K562 (cell line): ENCODE data around the gene SAMD13. TPM values are rescaled to one million over a fixed set of nuclear protein-coding genes. Genes with fewer than 3 reads are reported as not detected.

Experiments
- ATF3 ChIP-seq, 2 experiments: fragments of 450-650 bp in 1 of 2; sonication (generic) in 1 of 2; formaldehyde crosslinking in 1 of 2; IDR thresholded peaks in 1 of 2; conservative IDR thresholded peaks in 1 of 2; 2 replicates each; pipeline versions ENCODE4 v1.6.1 to v1.8.1; 2016 to 2023; ENCODE audit warnings: mild to moderate bottlenecking in 2 of 2, moderate library complexity in 2 of 2, inconsistent platforms in 1 of 2, missing genetic modification reagents in 1 of 2
- DNMT1 ChIP-seq: fragments of 450-650 bp; IDR thresholded peaks from 2 replicates; pipeline ENCODE4 v1.6.1; 2016; ENCODE audit warnings: antibody characterized with exemption, mild to moderate bottlenecking
- HLTF ChIP-seq: fragments of 450-650 bp; IDR thresholded peaks from 2 replicates; pipeline ENCODE4 v1.6.1; 2016
- MLLT1 ChIP-seq, 2 experiments: fragments of 450-650 bp; IDR thresholded peaks; 2 replicates each; pipeline ENCODE4 v1.6.1; 2016
- PRDM10 ChIP-seq: fragments of 450-650 bp; IDR thresholded peaks from 2 replicates; pipeline ENCODE4 v1.6.1; 2018; ENCODE audit not compliant: partially characterized antibody
- ZC3H8 ChIP-seq: fragments of 450-650 bp; IDR thresholded peaks from 2 replicates; pipeline ENCODE4 v1.6.1; 2017
- polyA plus RNA-seq, 8 experiments: library from polyadenylated mRNA; depleted of rRNA in 4 of 8; stranded (reverse) in 5 of 8; unstranded in 3 of 8; fragments of >200 nt; fragmentation: Nextera tagmentation in 2 of 8; fragmentation: Illumina TruSeq in 1 of 8; extraction: Ambion mirVana in 2 of 8; extraction: Trizol in 1 of 8; gene quantifications; 2 replicates each; pipeline versions ENCODE4 v1.2.1 to v1.2.3, GENCODE V29; 2011 to 2014; ENCODE audit warnings: inconsistent platforms in 1 of 8, missing spikeins in 1 of 8
- total RNA-seq, 7 experiments: library from RNA; depleted of rRNA in 6 of 7; stranded (reverse); fragments of >200 nt in 6 of 7; fragmentation: Illumina TruSeq in 2 of 7; extraction: Trizol in 2 of 7; gene quantifications; 2 replicates each; pipeline versions ENCODE4 v1.2.1 to v1.2.3, GENCODE V29; 2011 to 2021; ENCODE audit warnings: low replicate concordance in 1 of 7

SAMD13 gene
- total and polyA plus RNA-seq, 9 of the 15 experiments (the other 6 are each of a cell fraction or from before 2014, with no cell fraction given), result 0.78 to 2.7 (median 1.00) TPM

GRCh38 chr1:84379917-84380180 lies 78.3 kb downstream of the SAMD13 start (continued):
- no peak for TF ChIP-seq ATF3 (IDR thresholded peaks at IDR 0.05)
- TF ChIP-seq ATF3 (CRISPR knock-in tag; conservative IDR thresholded peaks at IDR 0.05), result no peak
- TF ChIP-seq MLLT1 (IDR thresholded peaks at IDR 0.05), result no peak
- TF ChIP-seq DNMT1, result no peak
- TF ChIP-seq ZC3H8, result no peak
- TF ChIP-seq PRDM10, result no peak
- no peak for TF ChIP-seq HLTF
